GM12891 (cell line): ENCODE measurements around the gene UBE2O.

ENCODE experiments used
- PAX5 ChIP-seq: IDR thresholded peaks from 2 replicates; pipeline ENCODE4 v1.6.1; 2011; ENCODE audit warnings: low read length, moderate library complexity, mild to moderate bottlenecking; ENCODE audit not compliant: insufficient read depth, severe bottlenecking
- POLR2A ChIP-seq: IDR thresholded peaks from 2 replicates; pipeline ENCODE4 v1.6.1; 2011; ENCODE audit warnings: low read depth, low read length, control low read depth
- POLR2AphosphoS5 ChIP-seq: IDR thresholded peaks from 2 replicates; pipeline ENCODE4 v1.6.1; 2011; ENCODE audit warnings: low read depth, low read length, control low read depth
- POU2F2 ChIP-seq: IDR thresholded peaks from 2 replicates; pipeline ENCODE4 v1.6.1; 2011; ENCODE audit warnings: low read depth, mild to moderate bottlenecking, control low read depth, low read length, moderate library complexity
- SPI1 ChIP-seq: IDR thresholded peaks from 2 replicates; pipeline ENCODE4 v1.6.1; 2011; ENCODE audit warnings: low read depth, low read length, control low read depth
- TAF1 ChIP-seq: IDR thresholded peaks from 2 replicates; pipeline ENCODE4 v1.6.1; 2011; ENCODE audit warnings: low read depth, low read length, control low read depth

GRCh38 chr17:76476736-76477135, 23.8 kb upstream of the UBE2O start:
- TF ChIP-seq POLR2AphosphoS5 (no peak), POLR2A (no peak), TAF1 (no peak), POU2F2 (no peak), SPI1 (no peak), PAX5 (no peak)
